LNCaP clone FGC (cell line): ENCODE results near the gene BCAS3.
A peak's percentile ranks its signal among the peaks of the same experiment; 100 is the strongest.

ENCODE experiments used
- DNase-seq: peaks from one replicate; pipeline ENCODE4 v3.0.0-alpha.2; 2011; ENCODE audit warnings: low read depth
- H3K4me3 ChIP-seq: 2 replicates; pipeline ENCODE4 v1.5.1; 2011; ENCODE audit warnings: mild to moderate bottlenecking, low read depth, low read length, control low read depth
- CTCF ChIP-seq: IDR thresholded peaks from 2 replicates; pipeline ENCODE4 v1.5.1; 2012; ENCODE audit warnings: mild to moderate bottlenecking; ENCODE audit not compliant: control insufficient read depth, insufficient read depth; ENCODE audit errors: extremely low read depth

BCAS3 gene

GRCh38 chr17:60905709-60906108 lies 228.1 kb downstream of the BCAS3 start:
- no peak overlapping the region for H3K4me3 ChIP-seq
- no peak for DNase-seq
- no peak for TF ChIP-seq CTCF

- no peak for TF ChIP-seq CTCF
- no peak for DNase-seq
- H3K4me3 ChIP-seq: no peak overlapping the region
These were observed 230.7 kb downstream of the BCAS3 start for GRCh38 chr17:60908324-60908723.

- no peak for DNase-seq
- H3K4me3 ChIP-seq: no peak overlapping the region
- TF ChIP-seq CTCF: no peak
These were observed 231.8 kb downstream of the BCAS3 start for GRCh38 chr17:60909405-60909804.

GRCh38 chr17:60910415-60910814 lies 232.8 kb downstream of the BCAS3 start:
- no peak overlapping the region for H3K4me3 ChIP-seq
- no peak for TF ChIP-seq CTCF

GRCh38 chr17:60914078-60914477 lies 236.4 kb downstream of the BCAS3 start:
- no peak for TF ChIP-seq CTCF
- H3K4me3 ChIP-seq: no peak overlapping the region
- DNase-seq: no peak

More at GRCh38 chr17:60910415-60910814, 232.8 kb downstream of the BCAS3 start:
- no peak for DNase-seq

- no peak for TF ChIP-seq CTCF
- DNase-seq: no peak
- H3K4me3 ChIP-seq: no peak overlapping the region
These were observed 238.4 kb downstream of the BCAS3 start for GRCh38 chr17:60916043-60916442.

- no peak overlapping the region for H3K4me3 ChIP-seq
- no peak for TF ChIP-seq CTCF
- peak; percentile 91 for DNase-seq
These were observed 242.5 kb downstream of the BCAS3 start for GRCh38 chr17:60920107-60920506.
